ENCODE data around the gene ELMOD2. TPM values are rescaled to one million over a fixed set of nuclear protein-coding genes. Genes with fewer than 3 reads are reported as not detected.

The ELMOD2 gene
- total RNA-seq, 1 donor from 2014 or later: 31.7 TPM

- Mint-ChIP-seq H3K27me3 (ENCODE audit: unreplicated experiment) (no peaks in the 10 kb centered on the region), H3K36me3 (ENCODE audit: low read depth, unreplicated experiment) (no peaks in the 10 kb centered on the region), H3K4me3 (ENCODE audit: unreplicated experiment) (no peak overlapping the region), H3K9me3 (ENCODE audit: unreplicated experiment) (no peaks in the 10 kb centered on the region), H3K4me1 (ENCODE audit: unreplicated experiment) (no peaks in the 10 kb centered on the region), H3K27ac (ENCODE audit: unreplicated experiment) (no peak overlapping the region)
- TF ChIP-seq CTCF (IDR thresholded peaks at IDR 0.05; ENCODE audit: unreplicated experiment): no peak
- DNase-seq (ENCODE audit: low spot score): no peak
Measured at GRCh38 chr4:140579278-140579677, 55.3 kb downstream of the ELMOD2 start.

DNA sequence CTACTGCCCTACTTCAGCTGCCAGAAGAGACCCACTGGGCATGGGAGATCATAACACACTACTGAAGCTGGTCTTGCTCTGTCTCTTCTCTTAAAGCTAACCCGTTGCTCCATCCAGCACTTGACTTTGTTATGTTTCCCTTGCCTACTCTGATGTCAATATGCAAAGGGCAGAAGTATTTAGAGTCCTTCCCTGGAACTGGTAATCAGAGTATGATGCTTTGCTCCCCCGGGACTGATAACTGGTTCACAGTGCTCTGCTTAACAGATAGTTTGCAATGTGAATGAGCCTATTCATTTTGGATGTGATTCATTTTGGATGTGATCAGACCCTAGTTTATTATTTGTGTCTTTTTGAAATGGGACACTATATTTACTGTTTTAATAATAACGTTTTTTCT is 57.1 kb downstream of the ELMOD2 start:
- Mint-ChIP-seq H3K4me3 (ENCODE audit: unreplicated experiment) (no peak overlapping the region), H3K27ac (ENCODE audit: unreplicated experiment) (no peak overlapping the region), H3K36me3 (ENCODE audit: low read depth, unreplicated experiment) (no peaks in the 10 kb centered on the region), H3K27me3 (ENCODE audit: unreplicated experiment) (no peaks in the 10 kb centered on the region), H3K9me3 (ENCODE audit: unreplicated experiment) (no peaks in the 10 kb centered on the region), H3K4me1 (ENCODE audit: unreplicated experiment) (no peaks in the 10 kb centered on the region)
- TF ChIP-seq CTCF (IDR thresholded peaks at IDR 0.05; ENCODE audit: unreplicated experiment): no peak
- DNase-seq (ENCODE audit: low spot score): no peak

DNA sequence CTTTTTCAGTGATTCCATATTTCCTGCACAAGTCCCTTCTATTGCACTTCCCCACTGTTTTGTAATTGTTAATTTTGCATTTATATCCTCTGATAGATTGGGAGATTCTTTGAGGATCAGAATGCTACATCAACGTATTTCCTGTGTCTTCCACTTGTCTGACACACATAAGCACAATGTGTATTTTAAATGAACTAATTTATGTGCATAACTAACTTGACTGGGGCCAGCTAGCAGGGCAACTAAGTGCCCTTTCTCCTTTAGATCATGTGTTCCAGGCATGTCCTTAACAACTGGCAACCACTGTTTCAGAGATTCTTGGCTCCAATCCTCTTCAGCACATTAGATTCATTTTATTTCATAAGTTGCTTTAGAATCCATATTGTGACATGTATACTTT is 60.5 kb downstream of the ELMOD2 start:
- no peak for DNase-seq (ENCODE audit: low spot score)
- no peak for TF ChIP-seq CTCF (IDR thresholded peaks at IDR 0.05; ENCODE audit: unreplicated experiment)
- no peaks in the 10 kb centered on the region for H3K9me3 Mint-ChIP-seq (ENCODE audit: unreplicated experiment)
- no peaks in the 10 kb centered on the region for H3K36me3 Mint-ChIP-seq (ENCODE audit: low read depth, unreplicated experiment)
- no peaks in the 10 kb centered on the region for H3K4me1 Mint-ChIP-seq (ENCODE audit: unreplicated experiment)
- H3K27ac Mint-ChIP-seq (ENCODE audit: unreplicated experiment): no peak overlapping the region
- no peaks in the 10 kb centered on the region for H3K27me3 Mint-ChIP-seq (ENCODE audit: unreplicated experiment)
- H3K4me3 Mint-ChIP-seq (ENCODE audit: unreplicated experiment): no peak overlapping the region

GRCh38 chr4:140595065-140595464 is 71.1 kb downstream of the ELMOD2 start:
- no peak for TF ChIP-seq CTCF (IDR thresholded peaks at IDR 0.05; ENCODE audit: unreplicated experiment)
- Mint-ChIP-seq H3K9me3 (ENCODE audit: unreplicated experiment) (no peaks in the 10 kb centered on the region), H3K4me1 (ENCODE audit: unreplicated experiment) (no peaks in the 10 kb centered on the region), H3K27me3 (ENCODE audit: unreplicated experiment) (no peaks in the 10 kb centered on the region), H3K36me3 (ENCODE audit: low read depth, unreplicated experiment) (no peaks in the 10 kb centered on the region), H3K27ac (ENCODE audit: unreplicated experiment) (no peak overlapping the region), H3K4me3 (ENCODE audit: unreplicated experiment) (no peak overlapping the region)
- DNase-seq (ENCODE audit: low spot score): no peak

GRCh38 chr4:140600408-140600807 is 76.4 kb downstream of the ELMOD2 start:
- no peaks in the 10 kb centered on the region for H3K9me3 Mint-ChIP-seq (ENCODE audit: unreplicated experiment)
- H3K27me3 Mint-ChIP-seq (ENCODE audit: unreplicated experiment): peaks cover 5% of the 10 kb centered on the region
- no peaks in the 10 kb centered on the region for H3K36me3 Mint-ChIP-seq (ENCODE audit: low read depth, unreplicated experiment)
- TF ChIP-seq CTCF (IDR thresholded peaks at IDR 0.05; ENCODE audit: unreplicated experiment): no peak
- H3K27ac Mint-ChIP-seq (ENCODE audit: unreplicated experiment): no peak overlapping the region
- no peak overlapping the region for H3K4me3 Mint-ChIP-seq (ENCODE audit: unreplicated experiment)
- peaks cover 13% of the 10 kb centered on the region for H3K4me1 Mint-ChIP-seq (ENCODE audit: unreplicated experiment)
- DNase-seq (ENCODE audit: low spot score): no peak

All from endothelial cell (in vitro differentiated cells).